Heart left ventricle (tissue), 16 donors: Measurements from ENCODE around the gene MICALL1. TPM values are rescaled to one million over a fixed set of nuclear protein-coding genes. Genes with fewer than 3 reads are reported as not detected.
"Not testable (repeated sequence)": the region's sequence is repeated elsewhere in the genome, so short reads cannot be mapped to it uniquely, and the experiment has no call there.

Experiments
- ATAC-seq, 4 donors: fragments of 200-7000 bp; cut with Tn5 transposase; one replicate each; pipeline ENCODE4 v1.9.1; 2020 to 2022; ENCODE audit warnings: moderate library complexity in 4 of 4, mild to moderate bottlenecking in 3 of 4, moderate number of reproducible peaks in 1 of 4
- DNase-seq, 5 donors: peaks; one replicate each; pipeline ENCODE4 v3.0.0-alpha.2; 2020
- H3K27ac ChIP-seq, 12 donors: fragments of 200-600 bp; sonication (generic) in 4 of 12; one replicate each; pipeline versions ENCODE4 v1.5.0 to v1.8.0; 2016 to 2022; ENCODE audit warnings: mild to moderate bottlenecking in 2 of 12
- H3K27me3 ChIP-seq, 9 donors: fragments of 200-600 bp; sonication (generic) in 2 of 9; one replicate each; pipeline versions ENCODE4 v1.5.1 to v1.8.0; 2016 to 2022; ENCODE audit warnings: mild to moderate bottlenecking in 3 of 9
- H3K36me3 ChIP-seq, 9 donors: fragments of 200-600 bp; sonication (generic) in 2 of 9; one replicate each; pipeline versions ENCODE4 v1.5.0 to v1.8.0; 2018 to 2022; ENCODE audit warnings: mild to moderate bottlenecking in 2 of 9
- H3K4me1 ChIP-seq, 12 donors: fragments of 200-600 bp; sonication (generic) in 4 of 12; one replicate each; pipeline versions ENCODE4 v1.5.0 to v1.8.0; 2016 to 2022; ENCODE audit warnings: mild to moderate bottlenecking in 3 of 12
- H3K4me3 ChIP-seq, 12 donors: fragments of 200-600 bp; sonication (generic) in 4 of 12; one replicate each; pipeline versions ENCODE4 v1.5.0 to v1.8.0; 2017 to 2022; ENCODE audit warnings: mild to moderate bottlenecking in 9 of 12, moderate library complexity in 4 of 12
- H3K9me3 ChIP-seq, 12 donors: fragments of 200-600 bp; sonication (generic) in 4 of 12; one replicate each; pipeline versions ENCODE4 v1.5.0 to v1.8.0; 2016 to 2022; ENCODE audit warnings: mild to moderate bottlenecking in 1 of 12
- POLR2A ChIP-seq, 2 donors: fragments of 450-650 bp; IDR thresholded peaks; one replicate each; pipeline ENCODE4 v1.6.1; 2017; ENCODE audit warnings: antibody characterized with exemption in 2 of 2, mild to moderate bottlenecking in 2 of 2, moderate library complexity in 2 of 2
- WGBS, 4 donors: extraction: QIAGEN DNeasy Blood & Tissue Kit in 2 of 4; methylation state at CpG; one replicate each; pipeline versions ENCODE4 v1.1.5 to v1.1.7; 2013 to 2018; 5-methylcytosine and 5-hydroxymethylcytosine counted together
- intact Hi-C, 10 donors: fragments of 100-400 bp; cut with DNase I; formaldehyde crosslinking; loops; one replicate each; pipeline versions ENCODE4 v1.11.1 to v1.14.2; 2022
- polyA plus RNA-seq, 2 donors: library from polyadenylated mRNA; stranded (reverse); fragments of 200-250 nt; gene quantifications; one replicate each; pipeline ENCODE4 v1.2.3, GENCODE V29; 2013
- total RNA-seq, 9 donors: library from RNA; depleted of rRNA in 2 of 9; stranded (reverse); fragments of >200 nt in 2 of 9; fragmentation: NEBNext Ultra II Directional in 3 of 9; extraction: Animal tissue kit (Norgen Biotek cat#: 25700) in 3 of 9; gene quantifications; one replicate each; pipeline versions ENCODE4 v1.1.0 to v1.2.4, GENCODE V29; 2016 to 2023
- TF ChIP-seq, protein P1 (sequence below), 12 donors: fragments of 200-600 bp; sonication (generic) in 4 of 12; IDR thresholded peaks; one replicate each; pipeline versions ENCODE4 v1.5.0 to v1.8.0; 2018 to 2022; ENCODE audit warnings: antibody characterized with exemption in 12 of 12, mild to moderate bottlenecking in 5 of 12
- donor health status: ischemic (EF 13 %, LVEDD 7.1; RV severe dilation, severe dysfunction).
- donor health status: healthy with polysubstance abuse.
- donor health status: DM: no; HTN: yes; CAD: no.
- donor health status: DM: no; HTN: no; CAD: no.
- donor health status: ischemic (EF 25% LVEDD 6.9; RV normal size, moderate dysfunction).
- donor health status: ischemic (EF 25% LVEDD 5.7; RV mildly dilated, moderate dysfunction).
- donor health status: healthy.
- donor health status: DM: yes; HTN: yes; CAD: no.
- donor health status: ischemic (EF 35%, LVEDD 5.7; RV mildly dilated, moderate dysfunction).
- donor health status: nonischemic (EF 11% LVEDD 7.7; RV severe dilation, severe dysfunction).
- donor health status: DM: yes; HTN: yes; CAD: no.
- donor health status: PGD.
- donor health status: ischemic (EF 29% LVEDD 5.4; RV normal size, mild dysfunction).
- donor health status: nonischemic (EF 23%, LVEDD 6.1; RV moderate dilation, normal function).

MICALL1 gene
- total and polyA plus RNA-seq, 11 donors: 10.6 to 40.7 (median 17.8) TPM

GRCh38 chr22:37940698-37941376 is 34.7 kb downstream of the MICALL1 start:
- Histone ChIP-seq H3K9me3 (no peaks in the 10 kb centered on the region), H3K4me3 (no peak overlapping the region), H3K27ac (peak overlapping the region in 1 of 12 donors; percentile 37), H3K4me1 (no peaks in the 10 kb centered on the region), H3K36me3 (peaks cover 0 to 75% (median 54%) of the 10 kb centered on the region in 9 donors), H3K27me3 (no peaks in the 10 kb centered on the region)
- TF ChIP-seq, protein P1, sequence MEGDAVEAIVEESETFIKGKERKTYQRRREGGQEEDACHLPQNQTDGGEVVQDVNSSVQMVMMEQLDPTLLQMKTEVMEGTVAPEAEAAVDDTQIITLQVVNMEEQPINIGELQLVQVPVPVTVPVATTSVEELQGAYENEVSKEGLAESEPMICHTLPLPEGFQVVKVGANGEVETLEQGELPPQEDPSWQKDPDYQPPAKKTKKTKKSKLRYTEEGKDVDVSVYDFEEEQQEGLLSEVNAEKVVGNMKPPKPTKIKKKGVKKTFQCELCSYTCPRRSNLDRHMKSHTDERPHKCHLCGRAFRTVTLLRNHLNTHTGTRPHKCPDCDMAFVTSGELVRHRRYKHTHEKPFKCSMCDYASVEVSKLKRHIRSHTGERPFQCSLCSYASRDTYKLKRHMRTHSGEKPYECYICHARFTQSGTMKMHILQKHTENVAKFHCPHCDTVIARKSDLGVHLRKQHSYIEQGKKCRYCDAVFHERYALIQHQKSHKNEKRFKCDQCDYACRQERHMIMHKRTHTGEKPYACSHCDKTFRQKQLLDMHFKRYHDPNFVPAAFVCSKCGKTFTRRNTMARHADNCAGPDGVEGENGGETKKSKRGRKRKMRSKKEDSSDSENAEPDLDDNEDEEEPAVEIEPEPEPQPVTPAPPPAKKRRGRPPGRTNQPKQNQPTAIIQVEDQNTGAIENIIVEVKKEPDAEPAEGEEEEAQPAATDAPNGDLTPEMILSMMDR (IDR thresholded peaks at IDR 0.05): no peak
- no peak for TF ChIP-seq POLR2A (IDR thresholded peaks at IDR 0.05)
- 74 to 76% (median 75%) methylated on average over 12 of the region's 12 CpGs for WGBS, 4 donors
- DNase-seq (no peak), ATAC-seq (peak in 1 of 4 donors; percentile 27)
- intact Hi-C loops: no loop called here

DNA sequence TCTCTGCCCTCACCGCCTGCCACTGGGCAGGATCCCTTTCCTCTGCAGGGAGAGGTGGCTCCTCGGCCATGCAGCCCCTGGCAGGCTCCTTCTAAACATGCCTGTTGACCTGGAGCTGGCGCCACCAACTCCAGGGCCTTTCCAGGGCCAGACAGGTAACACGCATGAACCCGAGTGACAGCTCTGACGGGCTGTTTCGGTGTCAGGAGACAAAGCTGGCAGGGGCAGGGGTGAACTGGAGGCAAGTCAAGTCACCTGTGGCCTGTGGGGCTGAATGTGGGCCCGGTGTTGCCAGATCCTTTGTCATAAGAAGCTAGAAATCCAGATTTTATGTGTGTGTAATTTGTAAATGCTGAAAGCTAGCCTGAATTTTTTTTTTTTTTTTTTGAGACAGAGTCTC is 36.0 kb downstream of the MICALL1 start:
- Histone ChIP-seq H3K4me3 (no peak overlapping the region), H3K4me1 (no peaks in the 10 kb centered on the region), H3K36me3 (peaks cover 0 to 64% (median 49%) of the 10 kb centered on the region in 9 donors), H3K9me3 (no peaks in the 10 kb centered on the region), H3K27me3 (no peaks in the 10 kb centered on the region), H3K27ac (peak overlapping the region in 1 of 12 donors; percentile 5)
- ATAC-seq: no peak
- 96 to 100% (median 98%) methylated on average over 8 of the region's 8 CpGs for WGBS, 4 donors
- no peak for DNase-seq
- TF ChIP-seq, protein P1 (IDR thresholded peaks at IDR 0.05): no peak
- no peak for TF ChIP-seq POLR2A (IDR thresholded peaks at IDR 0.05)
- intact Hi-C loops: no loop called here

DNA sequence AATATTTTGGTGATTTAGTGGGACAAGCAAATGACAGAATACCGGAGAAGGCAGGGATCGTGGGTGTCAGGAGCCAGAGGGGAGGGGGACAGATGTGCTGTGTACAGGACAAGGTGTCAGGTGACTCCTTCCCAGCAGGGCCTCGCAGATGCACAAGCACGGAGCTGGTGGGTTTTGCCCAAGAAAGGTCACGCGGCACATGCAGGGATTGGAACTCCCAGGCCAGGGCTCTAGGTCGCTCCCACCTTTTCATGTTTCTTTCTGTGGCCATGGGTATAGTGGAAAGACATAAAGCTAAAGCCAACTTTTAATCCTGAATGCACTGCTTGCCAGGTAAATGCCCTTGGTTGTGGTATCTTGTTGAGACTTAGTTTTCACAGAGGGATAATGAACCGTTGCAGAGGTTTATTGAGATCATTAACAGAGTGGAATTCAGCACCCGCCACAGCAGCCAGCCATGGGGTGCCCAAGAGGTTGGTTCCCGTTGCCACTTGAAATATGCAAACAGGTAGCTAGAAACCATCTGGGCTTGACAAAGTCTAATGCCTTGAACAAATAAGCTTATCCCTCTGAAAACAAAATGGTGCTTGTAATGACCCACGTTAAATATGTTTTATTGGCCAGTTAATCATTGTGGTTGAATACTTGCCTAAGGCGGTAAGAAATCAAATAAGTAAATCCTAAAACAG is 37.2 kb downstream of the MICALL1 start:
- Histone ChIP-seq H3K4me3 (no peak overlapping the region), H3K9me3 (no peaks in the 10 kb centered on the region), H3K27me3 (no peaks in the 10 kb centered on the region), H3K27ac (no peak overlapping the region), H3K36me3 (peaks cover 0 to 53% (median 39%) of the 10 kb centered on the region in 9 donors), H3K4me1 (no peaks in the 10 kb centered on the region)
- 92 to 95% (median 93%) methylated on average over 12 of the region's 12 CpGs for WGBS, 4 donors
- no peak for ATAC-seq
- TF ChIP-seq POLR2A (IDR thresholded peaks at IDR 0.05): no peak
- TF ChIP-seq, protein P1 (IDR thresholded peaks at IDR 0.05): no peak
- intact Hi-C loops: no loop called here
- no peak for DNase-seq

- TF ChIP-seq, protein P1 (IDR thresholded peaks at IDR 0.05): no peak
- Histone ChIP-seq H3K27me3 (no peaks in the 10 kb centered on the region), H3K27ac (no peak overlapping the region), H3K36me3 (peaks cover 0 to 48% (median 36%) of the 10 kb centered on the region in 9 donors), H3K4me3 (no peak overlapping the region), H3K9me3 (no peaks in the 10 kb centered on the region), H3K4me1 (no peaks in the 10 kb centered on the region)
- ATAC-seq (no peak), DNase-seq (no peak)
- 92 to 97% (median 94%) methylated on average over 7 of the region's 7 CpGs for WGBS, 4 donors
- intact Hi-C loops: no loop called here
These were observed 37.7 kb downstream of the MICALL1 start for GRCh38 chr22:37943825-37944198.

- H3K4me3 ChIP-seq, H3K27ac ChIP-seq, DNase-seq, intact Hi-C loops, H3K27me3 ChIP-seq, H3K4me1 ChIP-seq, ATAC-seq, H3K9me3 ChIP-seq: not testable (repeated sequence)
- 85 to 94% (median 90%) methylated on average over 11 of the region's 11 CpGs for WGBS, 4 donors
- peaks cover 0 to 42% (median 30%) of the 10 kb centered on the region in 9 donors for H3K36me3 ChIP-seq
These were observed 38.3 kb downstream of the MICALL1 start for GRCh38 chr22:37944423-37944822.

GRCh38 chr22:37947142-37947795 is 41.2 kb downstream of the MICALL1 start:
- DNase-seq, ATAC-seq, intact Hi-C loops, H3K9me3 ChIP-seq, H3K4me1 ChIP-seq, H3K27me3 ChIP-seq, H3K27ac ChIP-seq, H3K4me3 ChIP-seq: not testable (repeated sequence)
- WGBS, 4 donors: 94 to 97% (median 95%) methylated on average over 14 of the region's 14 CpGs
- peaks cover 0 to 15% (median 3%) of the 10 kb centered on the region in 9 donors for H3K36me3 ChIP-seq
